Measurements from ENCODE around the gene GALNT1. TPM values are rescaled to one million over a fixed set of nuclear protein-coding genes. Genes with fewer than 3 reads are reported as not detected.

GALNT1 gene
- total RNA-seq, 1 experiment from 2014 or later: 54.7 TPM

DNA sequence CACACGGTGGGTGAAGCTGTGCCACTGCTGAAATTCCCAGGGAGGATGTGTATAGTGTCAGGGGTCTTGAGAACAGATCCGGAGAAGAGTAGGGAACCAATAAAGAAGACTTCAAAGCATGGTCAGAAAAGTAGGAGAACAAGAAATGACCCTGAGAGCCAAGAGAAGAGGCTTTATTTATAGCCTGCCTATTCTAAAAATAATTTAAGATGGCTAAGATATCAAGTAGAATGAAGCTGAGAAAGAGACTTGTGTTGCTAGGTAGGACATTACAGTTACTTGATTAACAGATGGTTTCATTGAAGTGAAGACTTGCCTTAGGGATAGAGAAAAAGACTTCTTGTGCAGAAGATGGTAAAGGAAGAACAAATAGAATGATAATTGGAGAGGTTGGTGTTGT is 43.7 kb downstream of the GALNT1 start:
- H3K9ac ChIP-seq (ENCODE audit: low read length): no peak overlapping the region
- H3K9me2 ChIP-seq (ENCODE audit: insufficient read depth): no peaks in the 10 kb centered on the region
- BruUV-seq (replicated peaks): no TSS peak
- peaks cover 15% of the 10 kb centered on the region for H3K79me2 ChIP-seq (ENCODE audit: insufficient read depth, low read length)
- H3K4me3 ChIP-seq (replicated peaks in 1 of 2; ENCODE audit: low read depth in 1 of 2, low read length in 2 of 2): no peak overlapping the region
- H3K9me3 ChIP-seq (ENCODE audit: control insufficient read depth in 1 of 2, insufficient read depth in 1 of 2, low read depth in 1 of 2, low read length in 2 of 2): peaks cover 0 to 5% of the 10 kb centered on the region in 2 experiments; a peak in 2 of 4 replicates
- intact Hi-C loops (cut with micrococcal nuclease): no loop called here
- H3K36me3 ChIP-seq (ENCODE audit: control insufficient read depth in 1 of 2, insufficient read depth in 2 of 2, low read length in 2 of 2): no peaks in the 10 kb centered on the region
- no peaks in the 10 kb centered on the region for H3K27me3 ChIP-seq (ENCODE audit: insufficient read depth, low read length)
- no peak overlapping the region for H2AFZ ChIP-seq (ENCODE audit: low read depth, low read length, poor library complexity, severe bottlenecking)
- H3K27ac ChIP-seq (ENCODE audit: low read depth, low read length): no peak overlapping the region
- no peaks in the 10 kb centered on the region for H4K20me1 ChIP-seq (ENCODE audit: insufficient read depth)
- TF ChIP-seq, protein P1, sequence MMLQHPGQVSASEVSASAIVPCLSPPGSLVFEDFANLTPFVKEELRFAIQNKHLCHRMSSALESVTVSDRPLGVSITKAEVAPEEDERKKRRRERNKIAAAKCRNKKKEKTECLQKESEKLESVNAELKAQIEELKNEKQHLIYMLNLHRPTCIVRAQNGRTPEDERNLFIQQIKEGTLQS (IDR thresholded peaks at IDR 0.05): no peak
- TF ChIP-seq FOSL1 (IDR thresholded peaks at IDR 0.05; ENCODE audit: low read depth) (no peak), YY1 (IDR thresholded peaks at IDR 0.05; ENCODE audit: extremely low read depth, insufficient replicate concordance, low read depth, low read length) (no peak), SIN3A (IDR thresholded peaks at IDR 0.05; ENCODE audit: low read depth) (no peak), ELF1 (IDR thresholded peaks at IDR 0.05; ENCODE audit: borderline replicate concordance, low read depth) (no peak), SRF (IDR thresholded peaks at IDR 0.05; ENCODE audit: low read depth) (no peak), JUND (IDR thresholded peaks at IDR 0.05) (no peak), POLR2AphosphoS5 (IDR thresholded peaks at IDR 0.05; ENCODE audit: low read depth, low read length) (no peak), POLR2A (IDR thresholded peaks at IDR 0.05; ENCODE audit: borderline replicate concordance, extremely low read depth, insufficient read depth, insufficient read length) (no peak), SP1 (IDR thresholded peaks at IDR 0.05; ENCODE audit: low read depth) (no peak), CEBPB (IDR thresholded peaks at IDR 0.05; ENCODE audit: low read depth) (no peak)
- TF ChIP-seq, protein P2, sequence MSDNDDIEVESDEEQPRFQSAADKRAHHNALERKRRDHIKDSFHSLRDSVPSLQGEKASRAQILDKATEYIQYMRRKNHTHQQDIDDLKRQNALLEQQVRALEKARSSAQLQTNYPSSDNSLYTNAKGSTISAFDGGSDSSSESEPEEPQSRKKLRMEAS (IDR thresholded peaks at IDR 0.05): no peak
- TF ChIP-seq, protein P3, sequence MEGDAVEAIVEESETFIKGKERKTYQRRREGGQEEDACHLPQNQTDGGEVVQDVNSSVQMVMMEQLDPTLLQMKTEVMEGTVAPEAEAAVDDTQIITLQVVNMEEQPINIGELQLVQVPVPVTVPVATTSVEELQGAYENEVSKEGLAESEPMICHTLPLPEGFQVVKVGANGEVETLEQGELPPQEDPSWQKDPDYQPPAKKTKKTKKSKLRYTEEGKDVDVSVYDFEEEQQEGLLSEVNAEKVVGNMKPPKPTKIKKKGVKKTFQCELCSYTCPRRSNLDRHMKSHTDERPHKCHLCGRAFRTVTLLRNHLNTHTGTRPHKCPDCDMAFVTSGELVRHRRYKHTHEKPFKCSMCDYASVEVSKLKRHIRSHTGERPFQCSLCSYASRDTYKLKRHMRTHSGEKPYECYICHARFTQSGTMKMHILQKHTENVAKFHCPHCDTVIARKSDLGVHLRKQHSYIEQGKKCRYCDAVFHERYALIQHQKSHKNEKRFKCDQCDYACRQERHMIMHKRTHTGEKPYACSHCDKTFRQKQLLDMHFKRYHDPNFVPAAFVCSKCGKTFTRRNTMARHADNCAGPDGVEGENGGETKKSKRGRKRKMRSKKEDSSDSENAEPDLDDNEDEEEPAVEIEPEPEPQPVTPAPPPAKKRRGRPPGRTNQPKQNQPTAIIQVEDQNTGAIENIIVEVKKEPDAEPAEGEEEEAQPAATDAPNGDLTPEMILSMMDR (IDR thresholded peaks at IDR 0.05 in 2 of 3, conservative IDR thresholded peaks at IDR 0.05 in 1 of 3; ENCODE audit: borderline replicate concordance in 1 of 3, insufficient read depth in 1 of 3, low read depth in 2 of 3, low read length in 2 of 3): no peak
- TF ChIP-seq, protein P4, sequence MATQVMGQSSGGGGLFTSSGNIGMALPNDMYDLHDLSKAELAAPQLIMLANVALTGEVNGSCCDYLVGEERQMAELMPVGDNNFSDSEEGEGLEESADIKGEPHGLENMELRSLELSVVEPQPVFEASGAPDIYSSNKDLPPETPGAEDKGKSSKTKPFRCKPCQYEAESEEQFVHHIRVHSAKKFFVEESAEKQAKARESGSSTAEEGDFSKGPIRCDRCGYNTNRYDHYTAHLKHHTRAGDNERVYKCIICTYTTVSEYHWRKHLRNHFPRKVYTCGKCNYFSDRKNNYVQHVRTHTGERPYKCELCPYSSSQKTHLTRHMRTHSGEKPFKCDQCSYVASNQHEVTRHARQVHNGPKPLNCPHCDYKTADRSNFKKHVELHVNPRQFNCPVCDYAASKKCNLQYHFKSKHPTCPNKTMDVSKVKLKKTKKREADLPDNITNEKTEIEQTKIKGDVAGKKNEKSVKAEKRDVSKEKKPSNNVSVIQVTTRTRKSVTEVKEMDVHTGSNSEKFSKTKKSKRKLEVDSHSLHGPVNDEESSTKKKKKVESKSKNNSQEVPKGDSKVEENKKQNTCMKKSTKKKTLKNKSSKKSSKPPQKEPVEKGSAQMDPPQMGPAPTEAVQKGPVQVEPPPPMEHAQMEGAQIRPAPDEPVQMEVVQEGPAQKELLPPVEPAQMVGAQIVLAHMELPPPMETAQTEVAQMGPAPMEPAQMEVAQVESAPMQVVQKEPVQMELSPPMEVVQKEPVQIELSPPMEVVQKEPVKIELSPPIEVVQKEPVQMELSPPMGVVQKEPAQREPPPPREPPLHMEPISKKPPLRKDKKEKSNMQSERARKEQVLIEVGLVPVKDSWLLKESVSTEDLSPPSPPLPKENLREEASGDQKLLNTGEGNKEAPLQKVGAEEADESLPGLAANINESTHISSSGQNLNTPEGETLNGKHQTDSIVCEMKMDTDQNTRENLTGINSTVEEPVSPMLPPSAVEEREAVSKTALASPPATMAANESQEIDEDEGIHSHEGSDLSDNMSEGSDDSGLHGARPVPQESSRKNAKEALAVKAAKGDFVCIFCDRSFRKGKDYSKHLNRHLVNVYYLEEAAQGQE (IDR thresholded peaks at IDR 0.05; ENCODE audit: low read depth): no peak
- DNase-seq (ENCODE audit: low read depth, low spot score) (no peak), ATAC-seq (no peak)
- ChIA-PET RAD21 (ENCODE audit: low non-redundant PET in 1 of 2, low total read pairs in 2 of 2, uncharacterized antibody in 2 of 2, unreplicated experiment in 2 of 2) (no interaction called here), CTCF (no interaction called here), POLR2A (no interaction called here)
- no peaks in the 10 kb centered on the region for H3K4me1 ChIP-seq (ENCODE audit: control insufficient read depth in 1 of 2, insufficient read depth in 2 of 2, low read length in 2 of 2)
- H3K4me2 ChIP-seq (ENCODE audit: low read length): no peak overlapping the region
